Left colon (tissue), 2 donors: ENCODE results near the gene SLC23A3. TPM values are rescaled to one million over a fixed set of nuclear protein-coding genes. Genes with fewer than 3 reads are reported as not detected.

ENCODE experiments used
- ATAC-seq: fragments of 200-7000 bp; cut with Tn5 transposase; one replicate; pipeline ENCODE4 v1.9.1; 2020; ENCODE audit warnings: mild to moderate bottlenecking, moderate library complexity
- DNase-seq, 2 donors: peaks; one replicate each; pipeline ENCODE4 v3.0.0-alpha.2; 2020
- intact Hi-C, 2 donors: fragments of 100-400 bp; cut with DNase I in 1 of 2; cut with micrococcal nuclease in 1 of 2; formaldehyde crosslinking; loops; one replicate each; pipeline versions ENCODE4 v1.11.2 to v1.14.0; 2022; cut with DNase I, micrococcal nuclease
- total RNA-seq, 2 donors: library from RNA; stranded (reverse); fragmentation: NEBNext Ultra II Directional; extraction: Animal tissue kit (Norgen Biotek cat#: 25700); gene quantifications; one replicate each; pipeline ENCODE4 v1.2.1, GENCODE V29; 2021
- donor health status: DM: no; HTN: no; CAD: no.
- donor health status: DM: yes; HTN: yes; CAD: no.

Gene SLC23A3
- total RNA-seq, 2 donors from 2014 or later = 5.1 to 6.1 TPM

GRCh38 chr2:219124381-219125110 is 45.3 kb downstream of the SLC23A3 start:
- intact Hi-C loops = no loop called here
- peak; percentile 60 to 87 for DNase-seq
- ATAC-seq = peak; percentile 67

DNA sequence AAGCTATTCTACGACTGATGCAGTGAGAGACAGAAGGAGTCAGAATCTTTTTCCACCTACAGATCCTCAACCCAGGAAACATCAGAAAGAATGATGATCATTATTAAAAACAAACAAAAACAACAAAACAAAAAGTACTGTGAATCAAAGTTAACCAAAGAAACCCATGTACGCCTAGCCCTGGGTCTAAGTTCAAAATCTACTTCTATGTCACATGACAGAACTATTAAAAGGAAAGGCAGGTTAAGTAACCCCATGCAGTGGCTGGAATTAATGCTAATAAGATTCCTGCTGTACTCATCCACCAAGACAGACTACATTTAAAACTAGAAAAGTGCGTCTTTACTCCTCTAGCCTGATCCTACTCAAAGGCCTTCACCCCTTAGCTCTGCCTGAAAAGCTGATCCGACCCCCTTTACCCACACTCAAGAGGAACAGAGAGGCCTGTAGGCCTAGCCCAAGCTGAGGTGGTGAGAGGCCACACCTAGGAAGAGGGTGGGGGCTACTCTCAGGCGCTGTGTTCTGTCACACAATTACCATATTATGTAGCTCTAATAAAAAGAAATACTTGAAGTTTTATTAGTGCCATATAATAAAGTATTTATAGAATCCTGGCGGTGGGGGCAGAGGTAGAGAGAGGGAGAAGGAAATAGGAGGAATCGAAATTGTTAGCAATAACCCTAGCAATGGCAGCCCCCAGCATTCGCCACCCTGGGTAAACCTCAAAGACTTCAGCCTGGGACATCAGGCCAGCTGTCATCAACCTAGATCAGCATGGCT is 46.3 kb downstream of the SLC23A3 start:
- intact Hi-C loops = no loop called here
- ATAC-seq = peak; percentile 56
- DNase-seq = peak; percentile 60 to 78

GRCh38 chr2:219122202-219122980 is 47.4 kb downstream of the SLC23A3 start:
- peak; percentile 7 for ATAC-seq
- intact Hi-C loops = no loop called here
- DNase-seq = no peak

GRCh38 chr2:219120082-219120481 is 49.7 kb downstream of the SLC23A3 start:
- intact Hi-C loops = no loop called here
- ATAC-seq = no peak
- DNase-seq = no peak

DNA sequence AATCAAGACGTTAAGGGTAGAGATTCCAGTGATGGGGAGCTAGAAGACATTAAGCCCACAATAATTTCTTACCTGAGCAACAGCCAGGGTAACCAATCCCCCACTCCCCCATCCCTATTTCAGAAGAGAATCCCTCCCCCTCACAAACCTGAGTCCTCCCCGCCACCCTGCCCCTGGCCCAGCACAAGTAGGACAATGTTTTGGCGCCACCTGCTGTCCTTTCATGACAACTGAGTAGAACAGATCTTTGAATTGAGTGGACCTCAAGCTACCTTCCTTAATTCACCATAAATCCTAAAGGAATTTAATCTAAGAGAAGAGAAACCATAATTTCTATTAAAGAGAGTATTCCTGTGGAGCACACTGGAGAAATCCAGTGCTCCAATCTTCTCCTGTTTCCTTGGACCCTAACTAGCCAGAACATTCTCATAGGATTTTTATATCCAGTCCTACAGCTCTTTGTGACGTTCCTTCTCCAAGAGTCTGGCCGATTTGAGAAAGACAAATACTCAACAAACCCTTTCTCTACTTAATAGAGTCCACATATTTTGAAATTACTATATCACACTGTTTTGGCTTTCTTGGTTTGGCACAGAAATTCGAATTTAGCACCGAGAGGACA is 50.3 kb downstream of the SLC23A3 start:
- DNase-seq (peak; percentile 74 to 88), ATAC-seq (peak; percentile 16)
- intact Hi-C loops = no loop called here

DNA sequence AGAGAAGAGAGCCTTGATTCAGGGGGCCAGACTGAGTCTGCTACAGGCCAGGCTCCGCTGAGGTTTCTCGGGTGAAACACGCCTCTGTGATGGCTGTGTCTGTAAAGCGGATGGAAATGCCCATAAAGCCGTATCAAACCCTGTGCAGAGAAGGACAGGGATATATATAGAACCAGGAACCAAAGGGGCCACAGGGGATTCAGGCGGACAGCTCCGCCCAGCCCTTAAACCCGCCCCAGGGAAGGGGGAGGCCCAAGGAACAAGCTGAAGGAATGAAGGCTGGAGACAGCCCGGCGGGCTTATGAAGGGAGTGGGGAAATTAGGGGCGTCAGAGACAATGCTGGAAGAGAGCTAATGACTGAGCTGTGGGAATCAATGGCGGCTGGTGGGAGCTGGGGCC is 51.3 kb downstream of the SLC23A3 start:
- intact Hi-C loops = no loop called here
- peak; percentile 65 to 83 for DNase-seq
- peak; percentile 64 for ATAC-seq

- ATAC-seq (peak; percentile 74), DNase-seq (peak; percentile 66 to 80)
- intact Hi-C loops = no loop called here
These were observed 52.8 kb downstream of the SLC23A3 start for GRCh38 chr2:219116776-219117646.

GRCh38 chr2:219112651-219113338 is 57.0 kb downstream of the SLC23A3 start:
- ATAC-seq (peak; percentile 49), DNase-seq (no peak)
- intact Hi-C loops = no loop called here

DNA sequence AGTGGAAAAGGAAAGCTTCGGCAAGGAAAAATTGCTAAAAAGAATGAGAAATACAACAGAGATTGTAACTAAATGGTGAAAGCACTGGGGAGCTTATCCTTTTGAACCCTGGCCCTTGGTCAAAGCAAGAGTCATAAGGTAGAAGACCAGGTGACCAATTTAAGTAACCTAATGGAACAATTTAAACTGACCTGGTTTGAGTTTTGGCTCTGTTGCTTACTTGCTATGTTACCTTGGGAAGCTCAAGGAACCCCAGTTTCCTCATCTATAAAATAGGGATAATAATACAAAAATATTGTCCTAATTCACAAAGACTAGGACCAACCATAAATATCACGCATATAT is 57.8 kb downstream of the SLC23A3 start:
- no peak for DNase-seq
- intact Hi-C loops = no loop called here
- no peak for ATAC-seq

Other genes starting within 250 kb of the SLC23A3 start
- under 1 TPM; 0.22 to 0.37 TPM for gene CDK5R2, start 210.4 kb downstream of the SLC23A3 start, total RNA-seq
- 1 to 10 TPM; 3.9 to 4.8 TPM for gene FEV, start 184.8 kb downstream of the SLC23A3 start, total RNA-seq
- gene CRYBA2, start 176.6 kb downstream of the SLC23A3 start, total RNA-seq = 1 to 10 TPM; 4.1 to 6.9 TPM
- under 1 TPM; 0.39 to 0.76 TPM for gene CFAP65, start 128.5 kb downstream of the SLC23A3 start, total RNA-seq
- 10 to 100 TPM; 72.7 to 85.5 TPM for gene IHH, start 109.1 kb downstream of the SLC23A3 start, total RNA-seq
- 10 to 100 TPM; 45.4 to 56.1 TPM for gene NHEJ1, start 9.2 kb downstream of the SLC23A3 start, total RNA-seq
- 100 to 1,000 TPM; 119 TPM for gene CNPPD1, start 6.9 kb upstream of the SLC23A3 start, total RNA-seq
- 100 to 1,000 TPM; 122 to 138 TPM for gene RETREG2, start 8.2 kb upstream of the SLC23A3 start, total RNA-seq
- 10 to 100 TPM; 78.0 to 89.9 TPM for gene ZFAND2B, start 36.8 kb upstream of the SLC23A3 start, total RNA-seq
- 10 to 100 TPM in 1 of 2 donors, 1 to 10 TPM in 1; 6.8 to 11.4 TPM for gene ABCB6, start 48.9 kb upstream of the SLC23A3 start, total RNA-seq
- 10 to 100 TPM; 60.2 to 66.0 TPM for gene ATG9A, start 59.6 kb upstream of the SLC23A3 start, total RNA-seq
- 10 to 100 TPM; 33.8 to 40.9 TPM for gene ANKZF1, start 59.8 kb upstream of the SLC23A3 start, total RNA-seq
- 1 to 10 TPM; 4.2 to 4.5 TPM for gene GLB1L, start 75.4 kb upstream of the SLC23A3 start, total RNA-seq
- 10 to 100 TPM; 41.9 to 42.5 TPM for gene STK16, start 75.5 kb upstream of the SLC23A3 start, total RNA-seq
- not detected for gene TUBA4B, start 83.2 kb upstream of the SLC23A3 start, total RNA-seq
- gene TUBA4A, start 83.9 kb upstream of the SLC23A3 start, total RNA-seq = 10 to 100 TPM; 60.2 to 83.1 TPM
- gene DNAJB2, start 109.3 kb upstream of the SLC23A3 start, total RNA-seq = 10 to 100 TPM; 64.2 to 67.6 TPM
- gene PTPRN, start 139.4 kb upstream of the SLC23A3 start, total RNA-seq = 1 to 10 TPM; 1.9 to 2.3 TPM
- gene RESP18, start 162.7 kb upstream of the SLC23A3 start, total RNA-seq = not detected
- gene DNPEP, start 217.9 kb upstream of the SLC23A3 start, total RNA-seq = 100 to 1,000 TPM in 1 of 2 donors, 10 to 100 TPM in 1; 94.2 to 130 TPM
- 100 to 1,000 TPM in 1 of 2 donors, 10 to 100 TPM in 1; 18.5 to 706 TPM for gene DES, start 248.3 kb upstream of the SLC23A3 start, total RNA-seq